ENCODE results near the gene FBXW10.
"Not testable (repeated sequence)": the region's sequence is repeated elsewhere in the genome, so short reads cannot be mapped to it uniquely, and the experiment has no call there.

DNA sequence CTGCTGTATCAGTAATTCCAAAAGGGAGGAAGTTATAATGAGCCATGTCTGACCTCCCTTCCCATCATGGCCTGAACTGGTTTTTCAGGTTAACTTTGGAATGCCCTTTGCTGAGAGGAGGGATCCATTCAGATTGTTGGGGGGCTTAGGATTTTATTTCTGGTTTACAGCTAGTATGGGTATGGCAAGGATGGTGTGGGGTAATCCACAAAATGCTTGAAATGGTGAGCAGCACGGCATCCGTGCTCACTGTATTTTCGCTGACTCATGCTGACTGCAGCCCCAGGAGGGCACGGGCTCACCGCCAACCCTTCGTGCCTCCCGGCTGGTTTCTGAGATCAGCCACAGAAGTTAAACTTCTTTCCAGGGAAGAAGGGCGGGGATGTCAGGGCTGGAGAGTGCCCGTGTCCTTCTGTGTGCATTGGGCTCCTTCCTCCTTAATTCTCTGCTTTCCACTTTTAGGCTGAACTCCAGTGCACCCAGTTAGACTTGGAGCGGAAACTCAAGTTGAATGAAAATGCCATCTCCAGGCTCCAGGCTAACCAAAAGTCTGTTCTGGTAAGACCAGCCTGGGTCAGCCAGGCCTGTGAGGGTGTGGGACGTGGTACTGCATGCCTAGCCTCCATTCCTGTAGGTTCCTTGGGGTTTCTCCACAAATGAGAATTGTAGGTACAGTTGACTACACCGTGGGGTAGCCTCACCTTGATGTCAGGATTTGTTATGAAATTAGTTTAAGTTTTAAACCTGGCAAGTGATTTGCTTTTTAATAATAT lies 21.9 kb upstream of the FBXW10 start:
- not testable (repeated sequence) for TF ChIP-seq CTCF, EZH2, EZH2phosphoT487 (IDR thresholded peaks at IDR 0.05)

All from neural progenitor cell (in vitro differentiated cells).